HepG2 (cell line): ENCODE results near the gene DNASE1L2. TPM values are rescaled to one million over a fixed set of nuclear protein-coding genes. Genes with fewer than 3 reads are reported as not detected.

Experiments used
- ATAC-seq: fragments of 200-7000 bp; cut with Tn5 transposase; 3 replicates; pipeline ENCODE4 v1.9.1; 2020; ENCODE audit warnings: mild to moderate bottlenecking, moderate library complexity
- BruUV-seq: library from RNA; stranded (reverse); fragments of 400-500 nt; replicated peaks from 2 replicates; lab custom pipeline; 2021; lab: Mats Ljungman, UMichigan
- CTCF ChIA-PET: fragments of 300-600 bp; formaldehyde crosslinking; extraction: SDS; loops from one replicate; lab custom pipeline; 2021; ENCODE audit warnings: low total read pairs, inconsistent platforms, low intra/inter-chr PET ratio; lab: Yijun Ruan, JAX
- POLR2A ChIA-PET: fragments of 350-600 bp; sonication (Branson Sonifier 250); formaldehyde crosslinking; loops from one replicate; lab custom pipeline; 2020; ENCODE audit warnings: antibody characterized with exemption, inconsistent platforms; lab: Yijun Ruan, JAX
- DNase-seq: peaks from one replicate; pipeline ENCODE4 v3.0.0-alpha.2; 2015; ENCODE audit warnings: low spot score
- FAIRE-seq: peaks from 3 replicates; lab custom pipeline; 2011; peaks lifted over from hg19 to GRCh38; lab: Jason Lieb, UNC
- H2AFZ ChIP-seq: one replicate; pipeline ENCODE4 v1.6.1; 2011; ENCODE audit warnings: low read length, inconsistent platforms
- H3K27ac ChIP-seq: fragments of 300-600 bp; 3 replicates; pipeline ENCODE4 v1.8.0; 2011; ENCODE audit warnings: mixed run types, mild to moderate bottlenecking, mixed read lengths, low read length, inconsistent platforms; ENCODE audit not compliant: insufficient read depth; ENCODE audit errors: extremely low read length
- H3K27me3 ChIP-seq, 2 experiments: fragments of 200-600 bp in 1 of 2; 2 replicates in 1 of 2; 3 replicates in 1 of 2; pipeline versions ENCODE4 v1.6.0 to v1.8.0; 2011; ENCODE audit warnings: low read length in 2 of 2, mild to moderate bottlenecking in 2 of 2, moderate library complexity in 2 of 2, inconsistent platforms in 1 of 2; ENCODE audit not compliant: insufficient read depth in 2 of 2, control insufficient read depth in 1 of 2
- H3K36me3 ChIP-seq, 2 experiments: fragments of 200-600 bp in 1 of 2; replicated peaks in 1 of 2; 2 replicates in 1 of 2; 3 replicates in 1 of 2; pipeline versions ENCODE4 v1.5.1 to v1.8.0; 2011; ENCODE audit warnings: low read length in 2 of 2, inconsistent platforms in 1 of 2; ENCODE audit not compliant: insufficient read depth in 2 of 2, control insufficient read depth in 1 of 2
- H3K4me1 ChIP-seq: 2 replicates; pipeline ENCODE4 v1.5.1; 2012; ENCODE audit warnings: low read length, inconsistent platforms; ENCODE audit not compliant: insufficient read depth
- H3K4me2 ChIP-seq: 2 replicates; pipeline ENCODE4 v1.6.0; 2011; ENCODE audit warnings: low read depth, low read length, inconsistent platforms
- H3K4me3 ChIP-seq, 3 experiments: fragments of 200-600 bp in 1 of 3; sonication (generic), shearing (Covaris generic) in 1 of 3; replicated peaks in 1 of 3; 2 replicates each; pipeline ENCODE4 v1.5.1; 2011 to 2016; ENCODE audit warnings: low read length in 3 of 3, inconsistent platforms in 2 of 3, low read depth in 2 of 3, mild to moderate bottlenecking in 2 of 3, control low read depth in 1 of 3, mixed read lengths in 1 of 3; ENCODE audit not compliant: insufficient read depth in 1 of 3
- H3K79me2 ChIP-seq: one replicate; pipeline ENCODE4 v1.6.1; 2011; ENCODE audit warnings: low read length, inconsistent platforms; ENCODE audit not compliant: insufficient read depth
- H3K9ac ChIP-seq: 2 replicates; pipeline ENCODE4 v1.6.0; 2011; ENCODE audit warnings: mild to moderate bottlenecking, low read depth, low read length, inconsistent platforms; ENCODE audit not compliant: insufficient read depth
- H3K9me3 ChIP-seq: 2 replicates; pipeline ENCODE4 v1.5.1; 2012; ENCODE audit warnings: mild to moderate bottlenecking, low read length
- H4K20me1 ChIP-seq: 2 replicates; pipeline ENCODE4 v1.6.0; 2011; ENCODE audit warnings: inconsistent platforms, mild to moderate bottlenecking, low read length, moderate library complexity; ENCODE audit not compliant: insufficient read depth
- AGO2 ChIP-seq: fragments of 200-400 bp; formaldehyde crosslinking; optimal IDR thresholded peaks from 2 replicates; pipeline ENCODE3; 2017; ENCODE audit warnings: mild to moderate bottlenecking, low read depth, low read length, moderate library complexity
- ASH2L ChIP-seq: fragments of 300-600, 200-600 bp; sonication (generic); IDR thresholded peaks from 2 replicates; pipeline ENCODE4 v1.7.0; 2017; ENCODE audit warnings: low read depth, mild to moderate bottlenecking, moderate library complexity, mixed read lengths, low read length; ENCODE audit not compliant: insufficient read length
- BRD4 ChIP-seq: sonication (generic); formaldehyde crosslinking; IDR thresholded peaks from 2 replicates; pipeline ENCODE4 v1.4.0; 2020; ENCODE audit warnings: missing genetic modification reagents
- GABPA ChIP-seq, 2 experiments: IDR thresholded peaks; 2 replicates each; pipeline ENCODE4 v1.6.1; 2011 to 2016; ENCODE audit warnings: low read depth in 2 of 2, low read length in 1 of 2, missing biosample characterization in 1 of 2, missing genetic modification characterization in 1 of 2
- HMGXB4 ChIP-seq, 2 experiments: sonication (generic) in 1 of 2; formaldehyde crosslinking in 1 of 2; IDR thresholded peaks; 2 replicates each; pipeline versions ENCODE4 v1.4.0 to v1.6.1; 2018 to 2020; ENCODE audit warnings: missing genetic modification reagents in 2 of 2, borderline replicate concordance in 1 of 2, low read depth in 1 of 2, mild to moderate bottlenecking in 1 of 2, missing biosample characterization in 1 of 2
- KMT2B ChIP-seq: IDR thresholded peaks from 2 replicates; pipeline ENCODE4 v1.6.1; 2016; ENCODE audit warnings: missing genetic modification reagents, missing compliant biosample characterization
- NFIC ChIP-seq: IDR thresholded peaks from 2 replicates; pipeline ENCODE4 v1.6.1; 2012; ENCODE audit warnings: mild to moderate bottlenecking, low read length, inconsistent platforms
- RAD21 ChIP-seq: fragments of 450-650 bp; formaldehyde crosslinking; IDR thresholded peaks from 2 replicates; pipeline ENCODE4 v1.5.0; 2020; ENCODE audit warnings: mild to moderate bottlenecking
- RBM39 ChIP-seq: fragments of 200-400 bp; formaldehyde crosslinking; IDR thresholded peaks from one replicate; pipeline ENCODE4 v1.6.1; 2018; ENCODE audit warnings: antibody characterized with exemption, mild to moderate bottlenecking, low read depth, low read length; ENCODE audit not compliant: poor library complexity, severe bottlenecking
- REXO4 ChIP-seq: sonication (generic); formaldehyde crosslinking; IDR thresholded peaks from 2 replicates; pipeline ENCODE4 v1.8.0; 2022; ENCODE audit warnings: missing genetic modification reagents, mild to moderate bottlenecking, borderline replicate concordance
- SMAD3 ChIP-seq: sonication (generic); formaldehyde crosslinking; IDR thresholded peaks from 2 replicates; pipeline ENCODE4 v1.4.0; 2020; ENCODE audit warnings: missing genetic modification reagents
- SNAPC5 ChIP-seq: sonication (generic); formaldehyde crosslinking; IDR thresholded peaks from 2 replicates; pipeline ENCODE4 v1.8.1; 2023; ENCODE audit warnings: mild to moderate bottlenecking, missing genetic modification reagents, borderline replicate concordance
- STAG1 ChIP-seq: sonication (generic); formaldehyde crosslinking; IDR thresholded peaks from 2 replicates; pipeline ENCODE4 v1.4.0; 2020; ENCODE audit warnings: missing genetic modification reagents
- TFDP1 ChIP-seq: IDR thresholded peaks from 2 replicates; pipeline ENCODE4 v1.6.1; 2016; ENCODE audit warnings: missing compliant biosample characterization, missing genetic modification reagents, borderline replicate concordance
- TFE3 ChIP-seq: IDR thresholded peaks from 2 replicates; pipeline ENCODE4 v1.6.1; 2016
- ZMYM2 ChIP-seq: sonication (generic); formaldehyde crosslinking; IDR thresholded peaks from 2 replicates; pipeline ENCODE4 v1.8.0; 2022; ENCODE audit warnings: mild to moderate bottlenecking, missing genetic modification reagents
- ZNF232 ChIP-seq: sonication (generic); formaldehyde crosslinking; IDR thresholded peaks from 2 replicates; pipeline ENCODE4 v1.4.0; 2020; ENCODE audit warnings: missing genetic modification reagents, borderline replicate concordance
- ZNF569 ChIP-seq: sonication (generic); formaldehyde crosslinking; IDR thresholded peaks from 2 replicates; pipeline ENCODE4 v1.5.0; 2020; ENCODE audit warnings: mild to moderate bottlenecking, missing genetic modification reagents, moderate library complexity, borderline replicate concordance
- ZSCAN20 ChIP-seq: sonication (generic); formaldehyde crosslinking; IDR thresholded peaks from 2 replicates; pipeline ENCODE4 v1.4.0; 2020; ENCODE audit warnings: missing genetic modification reagents, mild to moderate bottlenecking, borderline replicate concordance
- WGBS: methylation state at CpG from one replicate; pipeline ENCODE4 v1.1.6; 2017; ENCODE audit warnings: low lambda C conversion rate; 5-methylcytosine and 5-hydroxymethylcytosine counted together
- in situ Hi-C: cut with HindIII; loops from 2 replicates; pipeline ENCODE4 v1.10.0; 2017; ENCODE audit warnings: low pct_unique_long_range_greater_than_20kb; ENCODE audit not compliant: extremely low pct_ligation_motif_present
- intact Hi-C: fragments of 100-400 bp; cut with micrococcal nuclease; formaldehyde crosslinking; loops from one replicate; pipeline ENCODE4 v1.10.0; 2022; ENCODE audit not compliant: unreplicated experiment
- polyA plus RNA-seq, 8 experiments: library from polyadenylated mRNA; depleted of rRNA in 3 of 8; stranded (reverse) in 7 of 8; unstranded in 1 of 8; fragments of >200 nt; fragmentation: Illumina TruSeq in 4 of 8; extraction: Trizol in 4 of 8; gene quantifications; 2 replicates each; pipeline versions ENCODE4 v1.2.1 to v1.2.3, GENCODE V29; 2011 to 2016; ENCODE audit warnings: low read depth in 4 of 8, missing spikeins in 1 of 8, mixed read lengths in 1 of 8; ENCODE audit not compliant: insufficient read depth in 1 of 8
- total RNA-seq, 5 experiments: library from RNA; depleted of rRNA; stranded (reverse); fragments of >200 nt; fragmentation: Illumina TruSeq; extraction: Trizol; gene quantifications; 2 replicates each; pipeline ENCODE4 v1.2.3, GENCODE V29; 2016; ENCODE audit warnings: low read depth in 1 of 5

The DNASE1L2 gene
- total and polyA plus RNA-seq, 2 of the 13 experiments (the other 11 are each of a cell fraction or from before 2014, with no cell fraction given) = 0.44 to 0.50 TPM

- intact Hi-C loops (no loop called here), in situ Hi-C loops (no loop called here)
- ChIA-PET POLR2A (interaction anchor here (1.8 to 2.6 kb wide), 2 partner anchors 10 to 27 kb away, joined by 9 to 14 read pairs; partner anchors contain the start of genes ECI1 and PGP), CTCF (no interaction called here)
- ATAC-seq (peak; percentile 56), FAIRE-seq (peak; percentile 23), DNase-seq (peak; percentile 45)
- peak overlapping the region; percentile 89 for H3K9ac ChIP-seq
- peak overlapping the region; percentile 78 to 95 (median 79) for H3K4me3 ChIP-seq
- H2AFZ ChIP-seq = no peak overlapping the region
- H3K27me3 ChIP-seq = no peaks in the 10 kb centered on the region
- peak overlapping the region; percentile 80 for H3K27ac ChIP-seq
- BruUV-seq = TSS peak; percentile 82
- H4K20me1 ChIP-seq = peaks cover 11% of the 10 kb centered on the region
- 11% methylated on average over 4 of the region's 22 CpGs for WGBS
- H3K4me1 ChIP-seq = peaks cover 46% of the 10 kb centered on the region
- peak overlapping the region; percentile 79 for H3K4me2 ChIP-seq
- H3K79me2 ChIP-seq = peaks cover 18% of the 10 kb centered on the region
- peaks cover 7 to 12% of the 10 kb centered on the region in 2 experiments; a peak in 3 of 5 replicates for H3K36me3 ChIP-seq
- no peaks in the 10 kb centered on the region for H3K9me3 ChIP-seq
- TF ChIP-seq KMT2B (CRISPR knock-in tag) (0 out of 2 replicates have a peak, but pooled peaks have one; percentile 15), ZNF569 (no peak), HMGXB4 (CRISPR knock-in tag; IDR thresholded peaks at IDR 0.05; ENCODE audit: borderline replicate concordance in 1 of 2, low read depth in 1 of 2) (0 out of 4 replicates have a peak, but pooled peaks of 1 of the 2 experiments have one; percentile 33), STAG1 (CRISPR knock-in tag) (peak; percentile 55), ZMYM2 (CRISPR knock-in tag) (0 out of 2 replicates have a peak, but pooled peaks have one; percentile 14), AGO2 (peak; percentile 70), BRD4 (CRISPR knock-in tag) (peak; percentile 9), ZSCAN20 (CRISPR knock-in tag) (0 out of 2 replicates have a peak, but pooled peaks have one; percentile 81), TFE3 (CRISPR knock-in tag) (0 out of 2 replicates have a peak, but pooled peaks have one; percentile 17), ASH2L (peak; percentile 10), ZNF232 (0 out of 2 replicates have a peak, but pooled peaks have one; percentile 1), RAD21 (CRISPR knock-in tag) (peak; percentile 19; the same call in 1 of the 2 replicates), RBM39 (peak; percentile 39), TFDP1 (CRISPR knock-in tag) (peak; percentile 33; the same call in 1 of the 2 replicates), SMAD3 (CRISPR knock-in tag) (0 out of 2 replicates have a peak, but pooled peaks have one; percentile 25), GABPA (IDR thresholded peaks at IDR 0.05; ENCODE audit: low read depth, low read length) (no peak), GABPA (CRISPR knock-in tag; IDR thresholded peaks at IDR 0.05; ENCODE audit: low read depth) (no peak), REXO4 (CRISPR knock-in tag) (no peak), SNAPC5 (CRISPR knock-in tag) (0 out of 2 replicates have a peak, but pooled peaks have one; percentile 5), NFIC (no peak)
Measured at GRCh38 chr16:2223942-2224486, 12.2 kb upstream of the DNASE1L2 start.
